HepG2 (cell line): ENCODE measurements around the gene GCH1. TPM values are rescaled to one million over a fixed set of nuclear protein-coding genes. Genes with fewer than 3 reads are reported as not detected.

Experiments
- ARNTL ChIP-seq: sonication (generic); formaldehyde crosslinking; IDR thresholded peaks from 2 replicates; pipeline ENCODE4 v1.4.0; 2020; ENCODE audit warnings: mild to moderate bottlenecking, missing genetic modification reagents
- BCL3 ChIP-seq: sonication (generic); formaldehyde crosslinking; IDR thresholded peaks from 2 replicates; pipeline ENCODE4 v1.5.1; 2020; ENCODE audit warnings: mild to moderate bottlenecking, missing genetic modification reagents, moderate library complexity
- CENPBD1 ChIP-seq: sonication (generic); formaldehyde crosslinking; IDR thresholded peaks from 2 replicates; pipeline ENCODE4 v1.8.0; 2022; ENCODE audit warnings: missing genetic modification reagents, low read depth, mild to moderate bottlenecking, borderline replicate concordance
- CTCF ChIP-seq: sonication (generic); formaldehyde crosslinking; IDR thresholded peaks from 2 replicates; pipeline ENCODE4 v1.5.0; 2020; ENCODE audit warnings: mild to moderate bottlenecking, missing genetic modification reagents, moderate library complexity
- DZIP1 ChIP-seq: sonication (generic); formaldehyde crosslinking; IDR thresholded peaks from 2 replicates; pipeline ENCODE4 v1.5.0; 2020; ENCODE audit warnings: mild to moderate bottlenecking, missing genetic modification reagents
- ESRRA ChIP-seq: sonication (generic); formaldehyde crosslinking; IDR thresholded peaks from 2 replicates; pipeline ENCODE4 v1.5.1; 2020; ENCODE audit warnings: mild to moderate bottlenecking, low read depth, missing genetic modification reagents
- FOXO1 ChIP-seq: sonication (generic); formaldehyde crosslinking; IDR thresholded peaks from 2 replicates; pipeline ENCODE4 v1.4.0; 2020; ENCODE audit warnings: missing genetic modification reagents
- HMGXB4 ChIP-seq, 2 experiments: sonication (generic) in 1 of 2; formaldehyde crosslinking in 1 of 2; IDR thresholded peaks; 2 replicates each; pipeline versions ENCODE4 v1.4.0 to v1.6.1; 2018 to 2020; ENCODE audit warnings: missing genetic modification reagents in 2 of 2, borderline replicate concordance in 1 of 2, low read depth in 1 of 2, mild to moderate bottlenecking in 1 of 2, missing biosample characterization in 1 of 2
- KLF11 ChIP-seq: IDR thresholded peaks from 2 replicates; pipeline ENCODE4 v1.6.1; 2016; ENCODE audit warnings: missing compliant biosample characterization
- NPAS2 ChIP-seq: sonication (generic); formaldehyde crosslinking; IDR thresholded peaks from 2 replicates; pipeline ENCODE4 v1.8.0; 2022; ENCODE audit warnings: mild to moderate bottlenecking, missing genetic modification reagents, borderline replicate concordance
- PRPF4 ChIP-seq: fragments of 200-400 bp; formaldehyde crosslinking; IDR thresholded peaks from 2 replicates; pipeline ENCODE4 v1.6.1; 2016; ENCODE audit warnings: low read length, low read depth; ENCODE audit not compliant: poor library complexity, severe bottlenecking
- TMF1 ChIP-seq: sonication (generic); formaldehyde crosslinking; IDR thresholded peaks from 2 replicates; pipeline ENCODE4 v1.8.1; 2022; ENCODE audit warnings: low read depth, missing genetic modification reagents
- USF2 ChIP-seq, 2 experiments: sonication (generic) in 1 of 2; formaldehyde crosslinking in 1 of 2; IDR thresholded peaks; 2 replicates each; pipeline versions ENCODE4 v1.5.1 to v1.6.1; 2011 to 2020; ENCODE audit warnings: borderline replicate concordance in 1 of 2, low read depth in 1 of 2, low read length in 1 of 2, mild to moderate bottlenecking in 1 of 2, missing genetic modification reagents in 1 of 2, moderate library complexity in 1 of 2
- ZNF296 ChIP-seq: sonication (generic); formaldehyde crosslinking; conservative IDR thresholded peaks from 2 replicates; pipeline ENCODE4 v1.5.0; 2020; ENCODE audit warnings: mild to moderate bottlenecking, missing genetic modification reagents
- ZNF329 ChIP-seq: sonication (generic); formaldehyde crosslinking; IDR thresholded peaks from 2 replicates; pipeline ENCODE4 v1.9.0; 2021; ENCODE audit warnings: low read depth, mild to moderate bottlenecking, missing genetic modification reagents
- ZNF678 ChIP-seq: sonication (generic); formaldehyde crosslinking; IDR thresholded peaks from 2 replicates; pipeline ENCODE4 v1.4.0; 2020; ENCODE audit warnings: mild to moderate bottlenecking, missing genetic modification reagents
- polyA plus RNA-seq, 8 experiments: library from polyadenylated mRNA; depleted of rRNA in 3 of 8; stranded (reverse) in 7 of 8; unstranded in 1 of 8; fragments of >200 nt; fragmentation: Illumina TruSeq in 4 of 8; extraction: Trizol in 4 of 8; gene quantifications; 2 replicates each; pipeline versions ENCODE4 v1.2.1 to v1.2.3, GENCODE V29; 2011 to 2016; ENCODE audit warnings: low read depth in 4 of 8, missing spikeins in 1 of 8, mixed read lengths in 1 of 8; ENCODE audit not compliant: insufficient read depth in 1 of 8
- total RNA-seq, 5 experiments: library from RNA; depleted of rRNA; stranded (reverse); fragments of >200 nt; fragmentation: Illumina TruSeq; extraction: Trizol; gene quantifications; 2 replicates each; pipeline ENCODE4 v1.2.3, GENCODE V29; 2016; ENCODE audit warnings: low read depth in 1 of 5

GCH1 gene
- total and polyA plus RNA-seq, 2 of the 13 experiments (the other 11 are each of a cell fraction or from before 2014, with no cell fraction given), result 15.0 to 25.2 TPM

- no peak for TF ChIP-seq CTCF (CRISPR knock-in tag)
- TF ChIP-seq ZNF296, result no peak
- TF ChIP-seq PRPF4, result no peak
- peak; percentile 79 for TF ChIP-seq FOXO1 (CRISPR knock-in tag)
- no peak for TF ChIP-seq ZNF678 (CRISPR knock-in tag)
- no peak for TF ChIP-seq DZIP1 (CRISPR knock-in tag)
- no peak for TF ChIP-seq TMF1 (CRISPR knock-in tag)
- peak; percentile 95 for TF ChIP-seq ESRRA
- TF ChIP-seq KLF11 (CRISPR knock-in tag), result no peak
- TF ChIP-seq CENPBD1, result no peak
- no peak for TF ChIP-seq USF2 (IDR thresholded peaks at IDR 0.05; ENCODE audit: low read depth, low read length)
- peak; percentile 63 for TF ChIP-seq USF2 (CRISPR knock-in tag; IDR thresholded peaks at IDR 0.05; ENCODE audit: borderline replicate concordance)
- TF ChIP-seq HMGXB4 (CRISPR knock-in tag; IDR thresholded peaks at IDR 0.05; ENCODE audit: borderline replicate concordance in 1 of 2, low read depth in 1 of 2), result no peak
- no peak for TF ChIP-seq NPAS2
- TF ChIP-seq ARNTL (CRISPR knock-in tag), result peak; percentile 33; the same call in 1 of the 2 replicates
- no peak for TF ChIP-seq ZNF329 (CRISPR knock-in tag)
- TF ChIP-seq BCL3 (CRISPR knock-in tag), result no peak
Measured at GRCh38 chr14:54944737-54945391, 42.2 kb upstream of the GCH1 start (continued).
